ENCODE data around the gene SIRT5. TPM values are rescaled to one million over a fixed set of nuclear protein-coding genes. Genes with fewer than 3 reads are reported as not detected.

SIRT5 gene
- total RNA-seq, 1 experiment from 2014 or later = 15.9 TPM

DNA sequence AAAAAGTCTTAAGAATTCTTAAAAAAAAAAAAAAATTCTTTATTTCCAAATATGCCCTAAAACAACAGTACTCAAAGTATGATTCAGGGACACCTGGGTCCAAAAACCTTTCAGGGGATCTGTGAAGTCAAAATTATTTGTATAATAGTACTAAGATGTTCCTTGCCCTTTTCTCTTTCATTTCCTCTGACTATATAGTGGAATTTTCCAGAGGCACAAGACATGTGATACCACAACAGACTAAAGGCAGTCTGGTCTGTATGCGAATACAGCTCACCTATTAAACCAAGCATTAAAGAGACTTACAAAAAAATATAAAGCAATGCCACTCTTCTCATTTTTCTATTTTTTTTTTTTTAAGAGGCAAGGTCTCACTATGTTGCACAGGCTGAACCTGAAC, 56.1 kb downstream of the SIRT5 start:
- Histone ChIP-seq H3F3A (ENCODE audit: insufficient read depth, low read depth) (peaks cover 39% of the 10 kb centered on the region), H3K27ac (no peak overlapping the region), H2AFZ (no peak overlapping the region), H3K4me3 (no peak overlapping the region), H3K9me3 (ENCODE audit: insufficient read depth, low read depth) (no peaks in the 10 kb centered on the region), H4K20me1 (ENCODE audit: insufficient read depth) (0 out of 2 replicates have a peak, but pooled peaks cover 6% of the 10 kb centered on the region), H3K36me3 (ENCODE audit: low read depth) (peaks cover 25% of the 10 kb centered on the region; the same call in 1 of the 2 replicates), H3K9me2 (ENCODE audit: insufficient read depth) (no peaks in the 10 kb centered on the region), H3K4me2 (no peak overlapping the region), H3K27me3 (ENCODE audit: insufficient read depth, low read depth) (no peaks in the 10 kb centered on the region), H3K79me2 (ENCODE audit: low read depth) (0 out of 2 replicates have a peak, but pooled peaks cover 4% of the 10 kb centered on the region), H3K4me1 (replicated peaks; ENCODE audit: insufficient read depth) (no peaks in the 10 kb centered on the region)
- intact Hi-C loops (cut with micrococcal nuclease; ENCODE audit: unreplicated experiment) = no loop called here
- CTCF ChIA-PET = interaction anchor here (0.7 kb wide), 1 partner anchor 157 kb away, joined by 4 read pairs; no protein-coding TSS in a partner anchor
- no peak for DNase-seq
- POLR2A ChIA-PET (ENCODE audit: unreplicated experiment) = no interaction called here
- BruUV-seq (replicated peaks) = no TSS peak
- TF ChIP-seq EZH2 (IDR thresholded peaks at IDR 0.05; ENCODE audit: low read depth) = no peak
- no peak for TF ChIP-seq CTCF (conservative IDR thresholded peaks at IDR 0.05)

DNA sequence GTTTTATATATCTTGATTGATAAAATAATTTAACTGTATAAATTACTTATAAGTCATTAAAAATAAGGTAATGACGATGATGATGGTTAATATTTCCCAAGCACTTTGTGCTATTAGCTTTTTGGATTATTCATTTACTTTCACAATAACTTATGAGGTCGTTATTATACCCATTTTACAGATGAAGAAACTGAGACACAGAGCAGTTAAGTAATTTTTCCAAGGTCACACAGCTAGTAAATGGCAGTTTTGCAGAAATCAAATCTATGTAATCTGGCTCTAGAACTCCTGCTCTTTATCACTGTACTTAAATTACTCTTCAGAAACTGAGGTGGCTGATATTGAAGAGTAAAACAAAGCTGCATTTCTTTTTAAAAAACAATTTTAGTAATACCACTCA, 58.9 kb downstream of the SIRT5 start:
- H3K27ac ChIP-seq = no peak overlapping the region
- H3K4me1 ChIP-seq (replicated peaks; ENCODE audit: insufficient read depth) = no peaks in the 10 kb centered on the region
- H2AFZ ChIP-seq = no peak overlapping the region
- 0 out of 2 replicates have a peak, but pooled peaks cover 6% of the 10 kb centered on the region for H4K20me1 ChIP-seq (ENCODE audit: insufficient read depth)
- peaks cover 21% of the 10 kb centered on the region for H3K36me3 ChIP-seq (ENCODE audit: low read depth)
- no peaks in the 10 kb centered on the region for H3K79me2 ChIP-seq (ENCODE audit: low read depth)
- peaks cover 33% of the 10 kb centered on the region; the same call in 1 of the 2 replicates for H3F3A ChIP-seq (ENCODE audit: insufficient read depth, low read depth)
- POLR2A ChIA-PET (ENCODE audit: unreplicated experiment) = no interaction called here
- H3K27me3 ChIP-seq (ENCODE audit: insufficient read depth, low read depth) = no peaks in the 10 kb centered on the region
- H3K4me2 ChIP-seq = no peak overlapping the region
- H3K9me3 ChIP-seq (ENCODE audit: insufficient read depth, low read depth) = no peaks in the 10 kb centered on the region
- CTCF ChIA-PET = interaction anchor here (0.7 kb wide), 1 partner anchor 738 kb away, joined by 3 read pairs; no protein-coding TSS in a partner anchor
- intact Hi-C loops (cut with micrococcal nuclease; ENCODE audit: unreplicated experiment) = no loop called here
- TF ChIP-seq CTCF (conservative IDR thresholded peaks at IDR 0.05) (no peak), EZH2 (IDR thresholded peaks at IDR 0.05; ENCODE audit: low read depth) (no peak)
- no peaks in the 10 kb centered on the region for H3K9me2 ChIP-seq (ENCODE audit: insufficient read depth)
- no peak for DNase-seq
- H3K4me3 ChIP-seq = no peak overlapping the region
- BruUV-seq (replicated peaks) = no TSS peak

DNA sequence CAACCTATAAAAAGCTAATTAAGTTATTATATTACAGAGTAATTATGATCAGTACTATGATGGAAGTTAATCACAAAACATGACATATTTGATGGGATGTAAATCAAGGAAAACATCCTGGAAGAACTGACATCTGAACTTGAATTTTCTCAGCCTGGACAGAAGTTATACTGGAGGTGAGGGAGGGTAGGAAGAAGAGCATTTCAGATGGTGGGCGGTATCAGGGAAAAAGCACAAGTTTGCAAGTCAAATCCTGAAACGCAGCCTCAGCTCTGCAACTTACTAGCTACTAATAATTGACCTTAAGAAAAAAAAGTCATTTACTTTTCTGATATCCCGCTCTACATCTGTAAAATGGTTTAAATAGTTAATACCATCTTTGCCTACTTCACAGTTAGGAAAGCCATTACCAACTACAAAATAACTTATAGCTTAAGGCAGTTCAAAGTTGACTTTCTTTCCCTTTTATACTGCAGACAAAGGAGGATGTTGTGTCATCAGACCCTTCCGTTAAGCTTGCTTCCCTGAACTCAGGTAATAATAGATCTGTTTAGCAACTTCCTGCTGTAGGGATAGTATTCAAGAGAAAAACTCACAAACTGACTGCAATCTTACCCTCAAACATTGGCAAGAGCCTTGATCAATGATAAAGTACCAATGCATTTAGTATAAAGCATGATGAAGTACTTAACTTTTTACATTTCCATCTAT, 61.7 kb downstream of the SIRT5 start:
- Histone ChIP-seq H3K4me3 (no peak overlapping the region), H3K27ac (no peak overlapping the region), H3K4me1 (replicated peaks; ENCODE audit: insufficient read depth) (no peaks in the 10 kb centered on the region), H4K20me1 (ENCODE audit: insufficient read depth) (no peaks in the 10 kb centered on the region), H2AFZ (no peak overlapping the region), H3K4me2 (no peak overlapping the region), H3K9me2 (ENCODE audit: insufficient read depth) (no peaks in the 10 kb centered on the region), H3K36me3 (ENCODE audit: low read depth) (peaks cover 25% of the 10 kb centered on the region), H3K9me3 (ENCODE audit: insufficient read depth, low read depth) (no peaks in the 10 kb centered on the region), H3F3A (ENCODE audit: insufficient read depth, low read depth) (peaks cover 23% of the 10 kb centered on the region; the same call in 1 of the 2 replicates), H3K27me3 (ENCODE audit: insufficient read depth, low read depth) (no peaks in the 10 kb centered on the region), H3K79me2 (ENCODE audit: low read depth) (0 out of 2 replicates have a peak, but pooled peaks cover 6% of the 10 kb centered on the region)
- no peak for TF ChIP-seq EZH2 (IDR thresholded peaks at IDR 0.05; ENCODE audit: low read depth)
- TF ChIP-seq CTCF (conservative IDR thresholded peaks at IDR 0.05) = no peak
- DNase-seq = no peak
- no TSS peak for BruUV-seq (replicated peaks)
- intact Hi-C loops (cut with micrococcal nuclease; ENCODE audit: unreplicated experiment) = loop anchor here (5.0 kb wide), 1 partner anchor 76 kb away; the partner anchor contains the start of gene RANBP9
- CTCF ChIA-PET = interaction anchor here (0.5 to 1.1 kb wide), 3 partner anchors 11 to 159 kb away, joined by 3 to 7 read pairs (median 3); no protein-coding TSS in a partner anchor
- POLR2A ChIA-PET (ENCODE audit: unreplicated experiment) = no interaction called here
